Measurements from ENCODE around the gene TINAGL1.

GRCh38 chr1:31614414-31615005, 38.2 kb downstream of the TINAGL1 start:
- TF ChIP-seq POLR2AphosphoS5 (IDR thresholded peaks at IDR 0.05; ENCODE audit: insufficient read depth, low read depth, low read length) (no peak), POLR2A (IDR thresholded peaks at IDR 0.05; ENCODE audit: low read depth, low read length) (no peak)

All from endothelial cell of umbilical vein (primary cell).